Sigmoid colon (tissue), 7 donors: ENCODE results near the gene SLX4IP. TPM values are rescaled to one million over a fixed set of nuclear protein-coding genes. Genes with fewer than 3 reads are reported as not detected.

ENCODE experiments used
- DNase-seq: peaks from one replicate; pipeline ENCODE4 v3.0.0-alpha.2; 2019
- H3K27ac ChIP-seq, 4 donors: fragments of 200-600 bp; sonication (generic); one replicate each; pipeline ENCODE4 v1.5.1; 2016 to 2019; ENCODE audit warnings: mild to moderate bottlenecking in 1 of 4
- H3K27me3 ChIP-seq, 3 donors: fragments of 200-600 bp; sonication (generic); one replicate each; pipeline ENCODE4 v1.5.1; 2019; ENCODE audit warnings: mild to moderate bottlenecking in 1 of 3
- H3K36me3 ChIP-seq, 4 donors: fragments of 200-600 bp; sonication (generic); one replicate each; pipeline ENCODE4 v1.5.1; 2016 to 2019
- H3K4me1 ChIP-seq, 4 donors: fragments of 200-600 bp; sonication (generic); one replicate each; pipeline ENCODE4 v1.5.1; 2017 to 2019
- H3K4me3 ChIP-seq, 4 donors: fragments of 200-600 bp; sonication (generic); one replicate each; pipeline ENCODE4 v1.5.1; 2017 to 2019; ENCODE audit warnings: mild to moderate bottlenecking in 2 of 4, moderate library complexity in 1 of 4
- H3K9me3 ChIP-seq, 4 donors: fragments of 200-600 bp in 3 of 4; sonication (generic) in 3 of 4; one replicate each; pipeline versions ENCODE4 v1.5.1 to v1.6.1; 2013 to 2019
- CTCF ChIP-seq, 4 experiments: fragments of 450-650 bp in 3 of 4; fragments of 200-600 bp in 1 of 4; IDR thresholded peaks; one replicate each; pipeline ENCODE4 v1.5.1; 2016 to 2019; ENCODE audit warnings: antibody characterized with exemption in 4 of 4, mild to moderate bottlenecking in 3 of 4, moderate library complexity in 2 of 4
- EP300 ChIP-seq, 4 donors: sonication (generic); formaldehyde crosslinking; IDR thresholded peaks; one replicate each; pipeline ENCODE4 v1.6.1; 2017; ENCODE audit warnings: antibody characterized with exemption in 4 of 4
- POLR2A ChIP-seq, 2 donors: fragments of 450-650 bp; IDR thresholded peaks; one replicate each; pipeline ENCODE4 v1.6.1; 2016; ENCODE audit warnings: antibody characterized with exemption in 2 of 2, mild to moderate bottlenecking in 2 of 2, moderate library complexity in 2 of 2
- POLR2AphosphoS5 ChIP-seq, 4 donors: sonication (generic); formaldehyde crosslinking; IDR thresholded peaks; one replicate each; pipeline ENCODE4 v1.6.1; 2017; ENCODE audit warnings: antibody characterized with exemption in 4 of 4
- WGBS, 2 donors: extraction: QIAGEN DNeasy Blood & Tissue Kit; methylation state at CpG; one replicate each; pipeline ENCODE4 v1.1.7; 2013; 5-methylcytosine and 5-hydroxymethylcytosine counted together
- intact Hi-C: fragments of 100-400 bp; cut with DNase I; formaldehyde crosslinking; loops from one replicate; pipeline ENCODE4 v1.15.1; 2023
- polyA plus RNA-seq, 3 donors: library from polyadenylated mRNA; stranded (reverse); fragments of 200-250 nt; gene quantifications; one replicate each; pipeline ENCODE4 v1.2.3, GENCODE V29; 2013
- total RNA-seq, 4 donors: library from RNA; depleted of rRNA; stranded (reverse); fragments of >200 nt; gene quantifications; one replicate each; pipeline ENCODE4 v1.1.0, GENCODE V29; 2016
- donor health status: healthy with polysubstance abuse.
- donor health status: Bipolar disorder and iron deficiency.
- donor health status: healthy.

The SLX4IP gene
- total and polyA plus RNA-seq, 7 donors = 1.2 to 4.2 (median 2.4) TPM

GRCh38 chr20:10562899-10563298 is 127.8 kb downstream of the SLX4IP start:
- Histone ChIP-seq H3K4me3 (no peak overlapping the region), H3K27ac (no peak overlapping the region), H3K9me3 (no peaks in the 10 kb centered on the region), H3K27me3 (no peaks in the 10 kb centered on the region), H3K4me1 (peaks cover 0 to 7% (median 2%) of the 10 kb centered on the region in 4 donors), H3K36me3 (no peaks in the 10 kb centered on the region)
- no peak for DNase-seq
- WGBS, 2 donors = 90 to 93% methylated on average over 4 of the region's 4 CpGs
- no peak for TF ChIP-seq CTCF (IDR thresholded peaks at IDR 0.05)
- no peak for TF ChIP-seq POLR2AphosphoS5 (IDR thresholded peaks at IDR 0.05)
- TF ChIP-seq EP300 (IDR thresholded peaks at IDR 0.05) = no peak
- TF ChIP-seq POLR2A (IDR thresholded peaks at IDR 0.05) = no peak
- intact Hi-C loops = no loop called here

GRCh38 chr20:10563935-10564492 is 128.9 kb downstream of the SLX4IP start:
- H3K36me3 ChIP-seq = no peaks in the 10 kb centered on the region
- no peak overlapping the region for H3K27ac ChIP-seq
- H3K27me3 ChIP-seq = no peaks in the 10 kb centered on the region
- H3K4me1 ChIP-seq = peaks cover 0 to 3% (median under 1%) of the 10 kb centered on the region in 4 donors
- H3K9me3 ChIP-seq = no peaks in the 10 kb centered on the region
- 90% methylated on average over 3 of the region's 3 CpGs for WGBS, 2 donors
- intact Hi-C loops = no loop called here
- no peak for TF ChIP-seq POLR2AphosphoS5 (IDR thresholded peaks at IDR 0.05)
- no peak for TF ChIP-seq CTCF (IDR thresholded peaks at IDR 0.05)
- TF ChIP-seq POLR2A (IDR thresholded peaks at IDR 0.05) = no peak
- no peak for TF ChIP-seq EP300 (IDR thresholded peaks at IDR 0.05)
- DNase-seq = no peak
- no peak overlapping the region for H3K4me3 ChIP-seq

GRCh38 chr20:10565191-10565921 is 130.3 kb downstream of the SLX4IP start:
- WGBS, 2 donors = 92 to 94% methylated on average over 6 of the region's 6 CpGs
- Histone ChIP-seq H3K27ac (peak overlapping the region in 2 of 4 donors; percentile 34 to 47), H3K9me3 (no peaks in the 10 kb centered on the region), H3K4me1 (peaks cover 0 to 3% (median 0%) of the 10 kb centered on the region in 4 donors), H3K27me3 (no peaks in the 10 kb centered on the region), H3K4me3 (no peak overlapping the region), H3K36me3 (no peaks in the 10 kb centered on the region)
- intact Hi-C loops = no loop called here
- no peak for DNase-seq
- TF ChIP-seq CTCF (IDR thresholded peaks at IDR 0.05) (no peak), POLR2A (IDR thresholded peaks at IDR 0.05) (no peak), POLR2AphosphoS5 (IDR thresholded peaks at IDR 0.05) (peak in 2 of 4 donors; percentile 20 to 39)

GRCh38 chr20:10565922-10566897 is 131.1 kb downstream of the SLX4IP start:
- Histone ChIP-seq H3K36me3 (no peaks in the 10 kb centered on the region), H3K4me3 (no peak overlapping the region), H3K27me3 (no peaks in the 10 kb centered on the region), H3K9me3 (no peaks in the 10 kb centered on the region), H3K27ac (peak overlapping the region in 1 of 4 donors; percentile 34), H3K4me1 (peaks cover 0 to 3% (median 0%) of the 10 kb centered on the region in 4 donors)
- 32 to 68% methylated on average over 8 of the region's 8 CpGs for WGBS, 2 donors
- DNase-seq = no peak
- no peak for TF ChIP-seq POLR2AphosphoS5 (IDR thresholded peaks at IDR 0.05)
- no peak for TF ChIP-seq POLR2A (IDR thresholded peaks at IDR 0.05)
- TF ChIP-seq CTCF (IDR thresholded peaks at IDR 0.05) = no peak
- TF ChIP-seq EP300 (IDR thresholded peaks at IDR 0.05) = no peak
- intact Hi-C loops = no loop called here
